HepG2 (cell line): ENCODE results near the gene HIPK2. TPM values are rescaled to one million over a fixed set of nuclear protein-coding genes. Genes with fewer than 3 reads are reported as not detected.

Experiments
- GZF1 ChIP-seq: sonication (generic); formaldehyde crosslinking; IDR thresholded peaks from 2 replicates; pipeline ENCODE4 v1.5.1; 2020; ENCODE audit warnings: mild to moderate bottlenecking, missing genetic modification reagents
- HNF4G ChIP-seq, 2 experiments: sonication (generic) in 1 of 2; formaldehyde crosslinking in 1 of 2; IDR thresholded peaks; 2 replicates each; pipeline versions ENCODE4 v1.4.0 to v1.6.1; 2011 to 2020; ENCODE audit warnings: borderline replicate concordance in 2 of 2, low read depth in 2 of 2, mild to moderate bottlenecking in 2 of 2, low read length in 1 of 2, missing genetic modification reagents in 1 of 2, moderate library complexity in 1 of 2
- JARID2 ChIP-seq: sonication (generic); formaldehyde crosslinking; IDR thresholded peaks from 2 replicates; pipeline ENCODE4 v1.8.1; 2023; ENCODE audit warnings: missing genetic modification reagents, inconsistent platforms; ENCODE audit not compliant: insufficient replicate concordance
- KLF15 ChIP-seq: sonication (generic); formaldehyde crosslinking; IDR thresholded peaks from 2 replicates; pipeline ENCODE4 v1.8.1; 2023; ENCODE audit warnings: borderline replicate concordance, mild to moderate bottlenecking, inconsistent platforms, missing genetic modification reagents, mixed read lengths
- MBNL3 ChIP-seq: fragments of 250-450 bp; sonication (Bioruptor Pico); conservative IDR thresholded peaks from 2 replicates; pipeline ENCODE4 v1.8.0; 2022; ENCODE audit warnings: mild to moderate bottlenecking, inconsistent platforms
- MTF1 ChIP-seq: sonication (generic); formaldehyde crosslinking; IDR thresholded peaks from 2 replicates; pipeline ENCODE4 v1.5.0; 2020; ENCODE audit warnings: missing genetic modification reagents
- MXD1 ChIP-seq: sonication (generic); formaldehyde crosslinking; IDR thresholded peaks from 2 replicates; pipeline ENCODE4 v1.4.0; 2020; ENCODE audit warnings: mild to moderate bottlenecking, missing genetic modification reagents
- PLRG1 ChIP-seq: fragments of 450-650 bp; conservative IDR thresholded peaks from 2 replicates; pipeline ENCODE4 v1.6.1; 2016
- REST ChIP-seq, 2 experiments: IDR thresholded peaks; 2 replicates each; pipeline ENCODE4 v1.6.1; 2011 to 2012; ENCODE audit warnings: low read length in 2 of 2, borderline replicate concordance in 1 of 2, low read depth in 1 of 2, mild to moderate bottlenecking in 1 of 2, moderate library complexity in 1 of 2
- STAT5B ChIP-seq: sonication (generic); formaldehyde crosslinking; IDR thresholded peaks from 2 replicates; pipeline ENCODE4 v1.4.0; 2020; ENCODE audit warnings: missing genetic modification reagents
- TFDP2 ChIP-seq: sonication (generic); formaldehyde crosslinking; IDR thresholded peaks from 2 replicates; pipeline ENCODE4 v1.4.0; 2020; ENCODE audit warnings: missing genetic modification reagents
- TGIF2 ChIP-seq: IDR thresholded peaks from 2 replicates; pipeline ENCODE4 v1.6.1; 2016; ENCODE audit warnings: control low read depth, missing compliant biosample characterization
- ZBTB49 ChIP-seq: sonication (generic); formaldehyde crosslinking; IDR thresholded peaks from 2 replicates; pipeline ENCODE4 v1.4.0; 2020; ENCODE audit warnings: missing genetic modification reagents, borderline replicate concordance
- ZNF331 ChIP-seq: sonication (generic); formaldehyde crosslinking; IDR thresholded peaks from 2 replicates; pipeline ENCODE4 v1.4.0; 2020; ENCODE audit warnings: missing genetic modification reagents
- ZNF333 ChIP-seq: sonication (generic); formaldehyde crosslinking; IDR thresholded peaks from 2 replicates; pipeline ENCODE4 v1.4.0; 2020; ENCODE audit warnings: mild to moderate bottlenecking, missing genetic modification reagents, borderline replicate concordance
- ZNF768 ChIP-seq: sonication (generic); formaldehyde crosslinking; IDR thresholded peaks from 2 replicates; pipeline ENCODE4 v1.4.0; 2020; ENCODE audit warnings: missing genetic modification reagents
- polyA plus RNA-seq, 8 experiments: library from polyadenylated mRNA; depleted of rRNA in 3 of 8; stranded (reverse) in 7 of 8; unstranded in 1 of 8; fragments of >200 nt; fragmentation: Illumina TruSeq in 4 of 8; extraction: Trizol in 4 of 8; gene quantifications; 2 replicates each; pipeline versions ENCODE4 v1.2.1 to v1.2.3, GENCODE V29; 2011 to 2016; ENCODE audit warnings: low read depth in 4 of 8, missing spikeins in 1 of 8, mixed read lengths in 1 of 8; ENCODE audit not compliant: insufficient read depth in 1 of 8
- total RNA-seq, 5 experiments: library from RNA; depleted of rRNA; stranded (reverse); fragments of >200 nt; fragmentation: Illumina TruSeq; extraction: Trizol; gene quantifications; 2 replicates each; pipeline ENCODE4 v1.2.3, GENCODE V29; 2016; ENCODE audit warnings: low read depth in 1 of 5
- TF ChIP-seq, protein P1 (sequence below): sonication (generic); formaldehyde crosslinking; IDR thresholded peaks from 2 replicates; pipeline ENCODE4 v1.5.1; 2020; ENCODE audit warnings: mild to moderate bottlenecking, missing genetic modification reagents, moderate library complexity
- TF ChIP-seq, protein P2 (sequence below): sonication (generic); formaldehyde crosslinking; IDR thresholded peaks from 2 replicates; pipeline ENCODE4 v1.5.0; 2020; ENCODE audit warnings: missing genetic modification reagents

The HIPK2 gene
- total and polyA plus RNA-seq, 2 of the 13 experiments (the other 11 are each of a cell fraction or from before 2014, with no cell fraction given), result 14.4 to 20.2 TPM

GRCh38 chr7:139679731-139680594 lies 97.8 kb downstream of the HIPK2 start (continued):
- TF ChIP-seq ZBTB49, result no peak
- TF ChIP-seq STAT5B (CRISPR knock-in tag), result no peak
- TF ChIP-seq, protein P1, sequence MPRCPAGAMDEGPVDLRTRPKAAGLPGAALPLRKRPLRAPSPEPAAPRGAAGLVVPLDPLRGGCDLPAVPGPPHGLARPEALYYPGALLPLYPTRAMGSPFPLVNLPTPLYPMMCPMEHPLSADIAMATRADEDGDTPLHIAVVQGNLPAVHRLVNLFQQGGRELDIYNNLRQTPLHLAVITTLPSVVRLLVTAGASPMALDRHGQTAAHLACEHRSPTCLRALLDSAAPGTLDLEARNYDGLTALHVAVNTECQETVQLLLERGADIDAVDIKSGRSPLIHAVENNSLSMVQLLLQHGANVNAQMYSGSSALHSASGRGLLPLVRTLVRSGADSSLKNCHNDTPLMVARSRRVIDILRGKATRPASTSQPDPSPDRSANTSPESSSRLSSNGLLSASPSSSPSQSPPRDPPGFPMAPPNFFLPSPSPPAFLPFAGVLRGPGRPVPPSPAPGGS (CRISPR knock-in tag), result peak; percentile 23; the same call in 1 of the 2 replicates
- TF ChIP-seq TGIF2 (CRISPR knock-in tag), result no peak
- no peak for TF ChIP-seq TFDP2
- TF ChIP-seq MTF1 (CRISPR knock-in tag), result no peak
- no peak for TF ChIP-seq MBNL3 (CRISPR knock-in tag)
- no peak for TF ChIP-seq JARID2
- peak in 1 of 2 experiments; percentile 53; a peak in 1 of 4 replicates for TF ChIP-seq REST (IDR thresholded peaks at IDR 0.05; ENCODE audit: borderline replicate concordance in 1 of 2, low read depth in 1 of 2, low read length in 2 of 2)
- no peak for TF ChIP-seq ZNF768 (CRISPR knock-in tag)
- TF ChIP-seq KLF15 (CRISPR knock-in tag), result no peak
- no peak for TF ChIP-seq MXD1 (CRISPR knock-in tag)
- no peak for TF ChIP-seq GZF1
- TF ChIP-seq ZNF331, result no peak
- no peak for TF ChIP-seq ZNF333 (CRISPR knock-in tag)
- TF ChIP-seq PLRG1, result no peak
- peak; percentile 76 for TF ChIP-seq HNF4G (IDR thresholded peaks at IDR 0.05; ENCODE audit: borderline replicate concordance, low read depth, low read length)
- peak; percentile 75; the same call in 1 of the 2 replicates for TF ChIP-seq HNF4G (CRISPR knock-in tag; IDR thresholded peaks at IDR 0.05; ENCODE audit: borderline replicate concordance, low read depth)
- TF ChIP-seq, protein P2, sequence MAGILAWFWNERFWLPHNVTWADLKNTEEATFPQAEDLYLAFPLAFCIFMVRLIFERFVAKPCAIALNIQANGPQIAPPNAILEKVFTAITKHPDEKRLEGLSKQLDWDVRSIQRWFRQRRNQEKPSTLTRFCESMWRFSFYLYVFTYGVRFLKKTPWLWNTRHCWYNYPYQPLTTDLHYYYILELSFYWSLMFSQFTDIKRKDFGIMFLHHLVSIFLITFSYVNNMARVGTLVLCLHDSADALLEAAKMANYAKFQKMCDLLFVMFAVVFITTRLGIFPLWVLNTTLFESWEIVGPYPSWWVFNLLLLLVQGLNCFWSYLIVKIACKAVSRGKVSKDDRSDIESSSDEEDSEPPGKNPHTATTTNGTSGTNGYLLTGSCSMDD (CRISPR knock-in tag), result no peak
